Fibroblast of the aortic adventitia (primary cell): Measurements from ENCODE around the gene MICALL2. TPM values are rescaled to one million over a fixed set of nuclear protein-coding genes. Genes with fewer than 3 reads are reported as not detected.

ENCODE experiments used
- DNase-seq: peaks from one replicate; pipeline ENCODE4 v3.0.0-alpha.2; 2010; ENCODE audit warnings: low read depth
- H3K4me3 ChIP-seq: 2 replicates; pipeline ENCODE4 v1.5.1; 2011; ENCODE audit warnings: low read depth, mild to moderate bottlenecking, control low read depth, low read length, moderate library complexity
- CTCF ChIP-seq: IDR thresholded peaks from 2 replicates; pipeline ENCODE4 v1.5.1; 2011; ENCODE audit warnings: mild to moderate bottlenecking, low read length, control low read depth, inconsistent platforms; ENCODE audit not compliant: insufficient read depth
- total RNA-seq: library from RNA; depleted of rRNA; stranded (reverse); fragments of >200 nt; gene quantifications from 2 replicates; pipeline ENCODE4 v1.2.3, GENCODE V29; 2012; ENCODE audit warnings: low replicate concordance

MICALL2 gene
- total RNA-seq, 1 donor, result 21.5 TPM

- no peak for DNase-seq
- no peak for TF ChIP-seq CTCF
- H3K4me3 ChIP-seq, result no peak overlapping the region
These were observed 25.9 kb upstream of the MICALL2 start for GRCh38 chr7:1485156-1485555.

- no peak for DNase-seq
- H3K4me3 ChIP-seq, result no peak overlapping the region
- TF ChIP-seq CTCF, result no peak
These were observed 25.3 kb upstream of the MICALL2 start for GRCh38 chr7:1484569-1484968.

- H3K4me3 ChIP-seq, result no peak overlapping the region
- no peak for DNase-seq
- TF ChIP-seq CTCF, result no peak
These were observed 24.6 kb upstream of the MICALL2 start for GRCh38 chr7:1483536-1484505.

- no peak for DNase-seq
- no peak overlapping the region for H3K4me3 ChIP-seq
- no peak for TF ChIP-seq CTCF
These were observed 23.8 kb upstream of the MICALL2 start for GRCh38 chr7:1483079-1483478.

GRCh38 chr7:1481300-1481699 lies 22.0 kb upstream of the MICALL2 start:
- no peak for DNase-seq
- no peak for TF ChIP-seq CTCF
- H3K4me3 ChIP-seq, result no peak overlapping the region

- DNase-seq, result no peak
These were observed 21.4 kb upstream of the MICALL2 start for GRCh38 chr7:1480670-1481069.

More at GRCh38 chr7:1480670-1481069, 21.4 kb upstream of the MICALL2 start:
- H3K4me3 ChIP-seq, result no peak overlapping the region
- no peak for TF ChIP-seq CTCF
